MCF 10A (cell line): ENCODE data around the gene TVP23C. TPM values are rescaled to one million over a fixed set of nuclear protein-coding genes. Genes with fewer than 3 reads are reported as not detected.
A peak's percentile ranks its signal among the peaks of the same experiment; 100 is the strongest.

Experiments used
- BruUV-seq: library from RNA; stranded (reverse); fragments of 400-500 nt; replicated peaks from 2 replicates; lab custom pipeline; 2021; lab: Mats Ljungman, UMichigan
- CTCF ChIA-PET: fragments of 300-600 bp; sonication (Branson Sonifier 250); formaldehyde crosslinking; extraction: SDS; loops from one replicate; lab custom pipeline; 2021; ENCODE audit warnings: antibody characterized with exemption, inconsistent platforms; lab: Yijun Ruan, JAX
- POLR2A ChIA-PET: fragments of 300-600, 350-650 bp; sonication (Branson Sonifier 250); formaldehyde crosslinking; extraction: SDS; loops from one replicate; lab custom pipeline; 2020; ENCODE audit warnings: antibody characterized with exemption, inconsistent platforms; lab: Yijun Ruan, JAX
- DNase-seq: peaks from one replicate; pipeline ENCODE4 v3.0.0-alpha.2; 2018; ENCODE audit not compliant: unreplicated experiment
- H3K27ac Mint-ChIP-seq: one replicate; pipeline ENCODE4 v1.8.0; 2022; ENCODE audit warnings: mild to moderate bottlenecking, low read depth, mixed read lengths; ENCODE audit not compliant: unreplicated experiment
- H3K27me3 Mint-ChIP-seq: one replicate; pipeline ENCODE4 v1.8.0; 2022; ENCODE audit warnings: mixed read lengths; ENCODE audit not compliant: insufficient read depth, unreplicated experiment
- H3K36me3 Mint-ChIP-seq: one replicate; pipeline ENCODE4 v1.8.0; 2022; ENCODE audit warnings: mild to moderate bottlenecking, moderate library complexity, mixed read lengths; ENCODE audit not compliant: insufficient read depth, unreplicated experiment
- H3K4me1 Mint-ChIP-seq: one replicate; pipeline ENCODE4 v1.8.0; 2022; ENCODE audit warnings: mixed read lengths; ENCODE audit not compliant: insufficient read depth, unreplicated experiment
- H3K4me3 Mint-ChIP-seq: one replicate; pipeline ENCODE4 v1.8.0; 2022; ENCODE audit warnings: mild to moderate bottlenecking, moderate library complexity, mixed read lengths; ENCODE audit not compliant: unreplicated experiment
- H3K9me3 Mint-ChIP-seq: one replicate; pipeline ENCODE4 v1.8.0; 2022; ENCODE audit warnings: mixed read lengths; ENCODE audit not compliant: unreplicated experiment
- CTCF ChIP-seq: fragments of 200-600 bp; IDR thresholded peaks from one replicate; pipeline ENCODE4 v1.8.0; 2022; ENCODE audit warnings: antibody characterized with exemption, mild to moderate bottlenecking; ENCODE audit not compliant: unreplicated experiment
- intact Hi-C: fragments of 100-400 bp; cut with micrococcal nuclease; formaldehyde crosslinking; loops from 2 replicates; pipeline ENCODE4 v1.14.1; 2022
- total RNA-seq: library from RNA; stranded (reverse); gene quantifications from 2 replicates; pipeline ENCODE4 v1.2.3, GENCODE V29; 2022

TVP23C gene
- total RNA-seq, 1 experiment from 2014 or later = 26.7 TPM

GRCh38 chr17:15482476-15482875, 80.8 kb downstream of the TVP23C start:
- POLR2A ChIA-PET = no interaction called here
- H3K36me3 Mint-ChIP-seq = peaks cover 6% of the 10 kb centered on the region
- no peak for DNase-seq
- no peak for TF ChIP-seq CTCF
- no TSS peak for BruUV-seq
- CTCF ChIA-PET = interaction anchor here (0.9 kb wide), 1 partner anchor 224 kb away, joined by 3 read pairs; no protein-coding TSS in a partner anchor
- no peak overlapping the region for H3K27ac Mint-ChIP-seq
- H3K27me3 Mint-ChIP-seq = no peaks in the 10 kb centered on the region
- intact Hi-C loops = no loop called here
- no peaks in the 10 kb centered on the region for H3K9me3 Mint-ChIP-seq
- no peak overlapping the region for H3K4me3 Mint-ChIP-seq
- H3K4me1 Mint-ChIP-seq = peaks cover 6% of the 10 kb centered on the region

GRCh38 chr17:15481481-15481880, 81.8 kb downstream of the TVP23C start:
- TF ChIP-seq CTCF = no peak
- no peak overlapping the region for H3K4me3 Mint-ChIP-seq
- H3K27me3 Mint-ChIP-seq = no peaks in the 10 kb centered on the region
- intact Hi-C loops = no loop called here
- BruUV-seq = no TSS peak
- CTCF ChIA-PET = interaction anchor here (2.1 kb wide), 1 partner anchor 22 kb away, joined by 14 read pairs; no protein-coding TSS in a partner anchor
- H3K36me3 Mint-ChIP-seq = peaks cover 6% of the 10 kb centered on the region
- POLR2A ChIA-PET = no interaction called here
- no peak for DNase-seq
- no peak overlapping the region for H3K27ac Mint-ChIP-seq
- peaks cover 6% of the 10 kb centered on the region for H3K4me1 Mint-ChIP-seq
- no peaks in the 10 kb centered on the region for H3K9me3 Mint-ChIP-seq

GRCh38 chr17:15480204-15480603, 83.1 kb downstream of the TVP23C start:
- no TSS peak for BruUV-seq
- ChIA-PET CTCF (interaction anchor here (0.6 to 2.1 kb wide), 2 partner anchors 23 to 218 kb away, joined by 4 to 14 read pairs; no protein-coding TSS in a partner anchor), POLR2A (interaction anchor here (0.6 kb wide), 1 partner anchor 17 kb away, joined by 3 read pairs; no protein-coding TSS in a partner anchor)
- Mint-ChIP-seq H3K4me3 (no peak overlapping the region), H3K27me3 (no peaks in the 10 kb centered on the region), H3K27ac (no peak overlapping the region), H3K4me1 (peaks cover 16% of the 10 kb centered on the region), H3K36me3 (peaks cover 5% of the 10 kb centered on the region), H3K9me3 (no peaks in the 10 kb centered on the region)
- peak; percentile 26 for DNase-seq
- no peak for TF ChIP-seq CTCF
- intact Hi-C loops = no loop called here

- ChIA-PET POLR2A (interaction anchor here (0.6 kb wide), 1 partner anchor 16 kb away, joined by 3 read pairs; no protein-coding TSS in a partner anchor), CTCF (interaction anchor here (0.6 to 2.1 kb wide), 4 partner anchors 10 to 217 kb away, joined by 3 to 14 read pairs (median 4); no protein-coding TSS in a partner anchor)
- Mint-ChIP-seq H3K36me3 (peaks cover 5% of the 10 kb centered on the region), H3K27me3 (no peaks in the 10 kb centered on the region), H3K27ac (no peak overlapping the region), H3K4me1 (peaks cover 16% of the 10 kb centered on the region), H3K4me3 (no peak overlapping the region), H3K9me3 (no peaks in the 10 kb centered on the region)
- no peak for TF ChIP-seq CTCF
- peak; percentile 63 for DNase-seq
- intact Hi-C loops = no loop called here
- no TSS peak for BruUV-seq
These were observed 83.6 kb downstream of the TVP23C start for GRCh38 chr17:15479703-15480102.
